HCT116 (cell line): ENCODE results near the gene VWA5B1. TPM values are rescaled to one million over a fixed set of nuclear protein-coding genes. Genes with fewer than 3 reads are reported as not detected.

ENCODE experiments used
- ATAC-seq: fragments of 200-7000 bp; cut with Tn5 transposase; 2 replicates; pipeline ENCODE4 v1.9.1; 2020; ENCODE audit warnings: mild to moderate bottlenecking, moderate library complexity
- BruUV-seq: library from RNA; stranded (reverse); fragments of 400-500 nt; replicated peaks from 2 replicates; lab custom pipeline; 2021; lab: Mats Ljungman, UMichigan
- CTCF ChIA-PET: fragments of 300-600 bp; sonication (Branson Sonifier 250); formaldehyde crosslinking; loops from one replicate; lab custom pipeline; 2021; ENCODE audit warnings: antibody characterized with exemption; lab: Charles Lee
- POLR2A ChIA-PET: fragments of 300-600, 350-600 bp; sonication (Branson Sonifier 250); formaldehyde crosslinking; loops from one replicate; lab custom pipeline; 2021; ENCODE audit warnings: antibody characterized with exemption; lab: Charles Lee
- RAD21 ChIA-PET, 2 experiments: fragments of 300-600 bp; sonication (Branson Sonifier 250); formaldehyde crosslinking; loops; one replicate each; lab custom pipeline; 2023; ENCODE audit warnings: low total read pairs in 2 of 2; ENCODE audit not compliant: uncharacterized antibody in 2 of 2, unreplicated experiment in 2 of 2, low non-redundant PET in 1 of 2; lab: Charles Lee
- DNase-seq: peaks from one replicate; pipeline ENCODE4 v3.0.0-alpha.2; 2010; ENCODE audit warnings: low read depth, low spot score
- H2AFZ ChIP-seq: fragments of 200-600 bp; shearing (Covaris generic), sonication (generic); 2 replicates; pipeline ENCODE4 v1.6.1; 2017; ENCODE audit warnings: low read depth, mixed run types, mixed read lengths, antibody characterized with exemption, low read length; ENCODE audit not compliant: poor library complexity, severe bottlenecking
- H3K27ac ChIP-seq: 2 replicates; pipeline ENCODE4 v1.5.1; 2012; ENCODE audit warnings: low read depth, low read length
- H3K27me3 ChIP-seq: fragments of 200-600 bp; sonication (generic); 2 replicates; pipeline ENCODE4 v1.6.1; 2016; ENCODE audit warnings: mixed run types, low read length, mixed read lengths; ENCODE audit not compliant: insufficient read depth
- H3K36me3 ChIP-seq, 2 experiments: fragments of 200-500 bp in 1 of 2; fragments of 200-600 bp in 1 of 2; sonication (Bioruptor generic) in 1 of 2; sonication (generic) in 1 of 2; 2 replicates each; pipeline versions ENCODE4 v1.5.1 to v1.6.1; 2014 to 2016; ENCODE audit warnings: low read length in 2 of 2, inconsistent platforms in 1 of 2, mixed read lengths in 1 of 2, mixed run types in 1 of 2; ENCODE audit not compliant: insufficient read depth in 2 of 2, control insufficient read depth in 1 of 2
- H3K4me1 ChIP-seq, 2 experiments: fragments of 200-600 bp in 1 of 2; sonication (generic) in 1 of 2; 2 replicates each; pipeline versions ENCODE4 v1.5.1 to v1.6.1; 2012 to 2017; ENCODE audit warnings: low read length in 2 of 2, inconsistent platforms in 1 of 2, mild to moderate bottlenecking in 1 of 2, mixed read lengths in 1 of 2, mixed run types in 1 of 2, moderate library complexity in 1 of 2; ENCODE audit not compliant: insufficient read depth in 2 of 2, control insufficient read depth in 1 of 2
- H3K4me2 ChIP-seq: fragments of 200-600 bp; sonication (generic); 2 replicates; pipeline ENCODE4 v1.6.1; 2017; ENCODE audit warnings: mixed run types, low read length, mixed read lengths
- H3K4me3 ChIP-seq, 2 experiments: fragments of 200-600 bp in 1 of 2; sonication (generic) in 1 of 2; replicated peaks in 1 of 2; 2 replicates each; pipeline ENCODE4 v1.5.1; 2011 to 2016; ENCODE audit warnings: low read length in 2 of 2, control low read depth in 1 of 2, low read depth in 1 of 2, mild to moderate bottlenecking in 1 of 2, mixed read lengths in 1 of 2, mixed run types in 1 of 2
- H3K79me2 ChIP-seq: fragments of 200-600 bp; sonication (generic); 2 replicates; pipeline ENCODE4 v1.6.1; 2017; ENCODE audit warnings: mild to moderate bottlenecking, mixed run types, low read length, moderate library complexity, mixed read lengths; ENCODE audit not compliant: insufficient read depth
- H3K9ac ChIP-seq: fragments of 200-600 bp; sonication (generic); 2 replicates; pipeline ENCODE4 v1.6.1; 2016; ENCODE audit warnings: low read length, mixed read lengths
- H3K9me2 ChIP-seq: fragments of 200-600 bp; sonication (generic), shearing (Covaris generic); 2 replicates; pipeline ENCODE4 v1.6.1; 2017; ENCODE audit warnings: mixed run types, mild to moderate bottlenecking, moderate library complexity; ENCODE audit not compliant: insufficient read depth
- H3K9me3 ChIP-seq, 2 experiments: fragments of 200-500 bp in 1 of 2; fragments of 200-600 bp in 1 of 2; sonication (Bioruptor generic) in 1 of 2; sonication (generic) in 1 of 2; 2 replicates each; pipeline ENCODE4 v1.6.1; 2014 to 2017; ENCODE audit warnings: low read length in 2 of 2, mixed read lengths in 2 of 2, inconsistent platforms in 1 of 2, low read depth in 1 of 2, mild to moderate bottlenecking in 1 of 2, mixed run types in 1 of 2, moderate library complexity in 1 of 2; ENCODE audit not compliant: control insufficient read depth in 1 of 2, insufficient read depth in 1 of 2
- H4K20me1 ChIP-seq: fragments of 200-600 bp; sonication (generic), shearing (Covaris generic); 2 replicates; pipeline ENCODE4 v1.6.1; 2017; ENCODE audit warnings: mixed run types, mild to moderate bottlenecking, moderate library complexity; ENCODE audit not compliant: insufficient read depth
- CBX3 ChIP-seq: IDR thresholded peaks from 2 replicates; pipeline ENCODE4 v1.6.1; 2012; ENCODE audit warnings: low read depth
- EGR1 ChIP-seq: IDR thresholded peaks from 2 replicates; pipeline ENCODE4 v1.6.1; 2012; ENCODE audit warnings: low read depth
- ELF1 ChIP-seq: IDR thresholded peaks from 2 replicates; pipeline ENCODE4 v1.6.1; 2012; ENCODE audit warnings: low read depth, borderline replicate concordance
- EZH2 ChIP-seq: fragments of 200-600 bp; sonication (generic); IDR thresholded peaks from 2 replicates; pipeline ENCODE4 v1.6.1; 2017; ENCODE audit warnings: antibody characterized with exemption, mixed run types
- EZH2phosphoT487 ChIP-seq: fragments of 200-600 bp; IDR thresholded peaks from 2 replicates; pipeline ENCODE4 v1.6.1; 2018; ENCODE audit warnings: antibody characterized with exemption, borderline replicate concordance
- FOSL1 ChIP-seq: IDR thresholded peaks from 2 replicates; pipeline ENCODE4 v1.6.1; 2012; ENCODE audit warnings: low read depth
- JUND ChIP-seq: IDR thresholded peaks from 2 replicates; pipeline ENCODE4 v1.6.1; 2012
- POLR2A ChIP-seq: IDR thresholded peaks from 2 replicates; pipeline ENCODE4 v1.7.0; 2011; ENCODE audit warnings: borderline replicate concordance; ENCODE audit not compliant: insufficient read depth, insufficient read length; ENCODE audit errors: extremely low read depth
- SIN3A ChIP-seq: IDR thresholded peaks from 2 replicates; pipeline ENCODE4 v1.6.1; 2012; ENCODE audit warnings: low read depth
- SP1 ChIP-seq: IDR thresholded peaks from 2 replicates; pipeline ENCODE4 v1.6.1; 2012; ENCODE audit warnings: low read depth
- SRF ChIP-seq: IDR thresholded peaks from 2 replicates; pipeline ENCODE4 v1.6.1; 2012; ENCODE audit warnings: low read depth
- TCF7L2 ChIP-seq: IDR thresholded peaks from 2 replicates; pipeline ENCODE4 v1.7.0; 2011; ENCODE audit warnings: borderline replicate concordance, inconsistent platforms; ENCODE audit not compliant: insufficient read depth, insufficient read length; ENCODE audit errors: extremely low read depth
- YY1 ChIP-seq: IDR thresholded peaks from 2 replicates; pipeline ENCODE4 v1.6.1; 2011; ENCODE audit warnings: low read length, low read depth, moderate library complexity, mild to moderate bottlenecking; ENCODE audit not compliant: insufficient replicate concordance; ENCODE audit errors: extremely low read depth
- ZNF274 ChIP-seq: fragments of 200-500 bp; sonication (Bioruptor generic); IDR thresholded peaks from 2 replicates; pipeline ENCODE4 v1.6.1; 2014; ENCODE audit warnings: mild to moderate bottlenecking, low read depth, low read length, inconsistent platforms
- intact Hi-C: fragments of 100-400 bp; cut with micrococcal nuclease; formaldehyde crosslinking; loops from 2 replicates; pipeline ENCODE4 v1.10.0; 2022
- total RNA-seq: library from RNA; stranded (reverse); gene quantifications from one replicate; pipeline ENCODE4 v1.2.1, GENCODE V29; 2021; ENCODE audit not compliant: unreplicated experiment
- TF ChIP-seq, protein P1 (sequence below): IDR thresholded peaks from 2 replicates; pipeline ENCODE4 v1.6.1; 2012
- TF ChIP-seq, protein P2 (sequence below): IDR thresholded peaks from 2 replicates; pipeline ENCODE4 v1.6.1; 2012
- TF ChIP-seq, protein P3 (sequence below): IDR thresholded peaks from 2 replicates; pipeline ENCODE4 v1.6.1; 2011; ENCODE audit warnings: mild to moderate bottlenecking, low read length, moderate library complexity; ENCODE audit not compliant: insufficient replicate concordance; ENCODE audit errors: extremely low read depth
- TF ChIP-seq, protein P4 (sequence below), 3 experiments: fragments of 200-600 bp in 1 of 3; sonication (generic) in 1 of 3; IDR thresholded peaks in 2 of 3; conservative IDR thresholded peaks in 1 of 3; 2 replicates each; pipeline ENCODE4 v1.5.1; 2012 to 2017; ENCODE audit warnings: low read depth in 2 of 3, low read length in 2 of 3, antibody characterized with exemption in 1 of 3, borderline replicate concordance in 1 of 3, control low read depth in 1 of 3, mild to moderate bottlenecking in 1 of 3, mixed read lengths in 1 of 3, mixed run types in 1 of 3, moderate library complexity in 1 of 3; ENCODE audit not compliant: insufficient read depth in 1 of 3
- TF ChIP-seq, protein P5 (sequence below): IDR thresholded peaks from 2 replicates; pipeline ENCODE4 v1.6.1; 2012; ENCODE audit warnings: low read depth

VWA5B1 gene
- total RNA-seq, 1 experiment from 2014 or later: not detected

DNA sequence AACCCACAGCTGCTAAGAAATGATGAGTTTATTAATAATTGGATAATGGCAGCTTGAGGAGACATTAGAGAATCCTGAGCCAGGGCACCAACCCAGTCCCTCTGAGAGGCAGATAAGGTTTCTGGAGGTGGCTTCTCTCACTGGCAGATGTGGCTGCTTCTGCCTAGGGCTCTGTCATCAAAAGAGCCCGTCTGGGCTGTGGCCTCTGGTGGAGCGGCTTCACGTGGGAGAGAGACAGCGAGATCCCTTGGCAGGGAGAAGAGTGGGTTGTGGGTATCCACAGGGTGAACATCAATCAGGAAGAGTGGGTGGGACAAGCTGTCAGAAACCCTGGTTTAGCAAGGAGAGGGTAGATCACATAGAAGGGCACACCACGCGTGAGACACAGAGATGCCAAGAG is 30.0 kb downstream of the VWA5B1 start:
- no peaks in the 10 kb centered on the region for H3K9me3 ChIP-seq
- no peak overlapping the region for H2AFZ ChIP-seq
- H3K4me1 ChIP-seq: no peaks in the 10 kb centered on the region
- no TSS peak for BruUV-seq
- H3K9me2 ChIP-seq: no peaks in the 10 kb centered on the region
- no peaks in the 10 kb centered on the region for H3K79me2 ChIP-seq
- intact Hi-C loops: no loop called here
- POLR2A ChIA-PET: no interaction called here
- CTCF ChIA-PET: no interaction called here
- H3K4me3 ChIP-seq: no peak overlapping the region
- H3K36me3 ChIP-seq: no peaks in the 10 kb centered on the region
- TF ChIP-seq SIN3A (no peak), POLR2A (no peak), EZH2 (no peak), ELF1 (no peak), EGR1 (no peak), EZH2phosphoT487 (no peak), YY1 (no peak), SP1 (no peak), SRF (no peak), JUND (no peak), FOSL1 (no peak), ZNF274 (no peak), CBX3 (no peak), TCF7L2 (no peak)
- TF ChIP-seq, protein P1, sequence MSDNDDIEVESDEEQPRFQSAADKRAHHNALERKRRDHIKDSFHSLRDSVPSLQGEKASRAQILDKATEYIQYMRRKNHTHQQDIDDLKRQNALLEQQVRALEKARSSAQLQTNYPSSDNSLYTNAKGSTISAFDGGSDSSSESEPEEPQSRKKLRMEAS: no peak
- TF ChIP-seq, protein P2, sequence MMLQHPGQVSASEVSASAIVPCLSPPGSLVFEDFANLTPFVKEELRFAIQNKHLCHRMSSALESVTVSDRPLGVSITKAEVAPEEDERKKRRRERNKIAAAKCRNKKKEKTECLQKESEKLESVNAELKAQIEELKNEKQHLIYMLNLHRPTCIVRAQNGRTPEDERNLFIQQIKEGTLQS: no peak
- TF ChIP-seq, protein P3, sequence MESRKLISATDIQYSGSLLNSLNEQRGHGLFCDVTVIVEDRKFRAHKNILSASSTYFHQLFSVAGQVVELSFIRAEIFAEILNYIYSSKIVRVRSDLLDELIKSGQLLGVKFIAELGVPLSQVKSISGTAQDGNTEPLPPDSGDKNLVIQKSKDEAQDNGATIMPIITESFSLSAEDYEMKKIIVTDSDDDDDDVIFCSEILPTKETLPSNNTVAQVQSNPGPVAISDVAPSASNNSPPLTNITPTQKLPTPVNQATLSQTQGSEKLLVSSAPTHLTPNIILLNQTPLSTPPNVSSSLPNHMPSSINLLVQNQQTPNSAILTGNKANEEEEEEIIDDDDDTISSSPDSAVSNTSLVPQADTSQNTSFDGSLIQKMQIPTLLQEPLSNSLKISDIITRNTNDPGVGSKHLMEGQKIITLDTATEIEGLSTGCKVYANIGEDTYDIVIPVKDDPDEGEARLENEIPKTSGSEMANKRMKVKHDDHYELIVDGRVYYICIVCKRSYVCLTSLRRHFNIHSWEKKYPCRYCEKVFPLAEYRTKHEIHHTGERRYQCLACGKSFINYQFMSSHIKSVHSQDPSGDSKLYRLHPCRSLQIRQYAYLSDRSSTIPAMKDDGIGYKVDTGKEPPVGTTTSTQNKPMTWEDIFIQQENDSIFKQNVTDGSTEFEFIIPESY: no peak
- TF ChIP-seq, protein P4, sequence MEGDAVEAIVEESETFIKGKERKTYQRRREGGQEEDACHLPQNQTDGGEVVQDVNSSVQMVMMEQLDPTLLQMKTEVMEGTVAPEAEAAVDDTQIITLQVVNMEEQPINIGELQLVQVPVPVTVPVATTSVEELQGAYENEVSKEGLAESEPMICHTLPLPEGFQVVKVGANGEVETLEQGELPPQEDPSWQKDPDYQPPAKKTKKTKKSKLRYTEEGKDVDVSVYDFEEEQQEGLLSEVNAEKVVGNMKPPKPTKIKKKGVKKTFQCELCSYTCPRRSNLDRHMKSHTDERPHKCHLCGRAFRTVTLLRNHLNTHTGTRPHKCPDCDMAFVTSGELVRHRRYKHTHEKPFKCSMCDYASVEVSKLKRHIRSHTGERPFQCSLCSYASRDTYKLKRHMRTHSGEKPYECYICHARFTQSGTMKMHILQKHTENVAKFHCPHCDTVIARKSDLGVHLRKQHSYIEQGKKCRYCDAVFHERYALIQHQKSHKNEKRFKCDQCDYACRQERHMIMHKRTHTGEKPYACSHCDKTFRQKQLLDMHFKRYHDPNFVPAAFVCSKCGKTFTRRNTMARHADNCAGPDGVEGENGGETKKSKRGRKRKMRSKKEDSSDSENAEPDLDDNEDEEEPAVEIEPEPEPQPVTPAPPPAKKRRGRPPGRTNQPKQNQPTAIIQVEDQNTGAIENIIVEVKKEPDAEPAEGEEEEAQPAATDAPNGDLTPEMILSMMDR (IDR thresholded peaks at IDR 0.05 in 2 of 3, conservative IDR thresholded peaks at IDR 0.05 in 1 of 3; ENCODE audit: borderline replicate concordance in 1 of 3, insufficient read depth in 1 of 3, low read depth in 2 of 3, low read length in 2 of 3): no peak
- TF ChIP-seq, protein P5, sequence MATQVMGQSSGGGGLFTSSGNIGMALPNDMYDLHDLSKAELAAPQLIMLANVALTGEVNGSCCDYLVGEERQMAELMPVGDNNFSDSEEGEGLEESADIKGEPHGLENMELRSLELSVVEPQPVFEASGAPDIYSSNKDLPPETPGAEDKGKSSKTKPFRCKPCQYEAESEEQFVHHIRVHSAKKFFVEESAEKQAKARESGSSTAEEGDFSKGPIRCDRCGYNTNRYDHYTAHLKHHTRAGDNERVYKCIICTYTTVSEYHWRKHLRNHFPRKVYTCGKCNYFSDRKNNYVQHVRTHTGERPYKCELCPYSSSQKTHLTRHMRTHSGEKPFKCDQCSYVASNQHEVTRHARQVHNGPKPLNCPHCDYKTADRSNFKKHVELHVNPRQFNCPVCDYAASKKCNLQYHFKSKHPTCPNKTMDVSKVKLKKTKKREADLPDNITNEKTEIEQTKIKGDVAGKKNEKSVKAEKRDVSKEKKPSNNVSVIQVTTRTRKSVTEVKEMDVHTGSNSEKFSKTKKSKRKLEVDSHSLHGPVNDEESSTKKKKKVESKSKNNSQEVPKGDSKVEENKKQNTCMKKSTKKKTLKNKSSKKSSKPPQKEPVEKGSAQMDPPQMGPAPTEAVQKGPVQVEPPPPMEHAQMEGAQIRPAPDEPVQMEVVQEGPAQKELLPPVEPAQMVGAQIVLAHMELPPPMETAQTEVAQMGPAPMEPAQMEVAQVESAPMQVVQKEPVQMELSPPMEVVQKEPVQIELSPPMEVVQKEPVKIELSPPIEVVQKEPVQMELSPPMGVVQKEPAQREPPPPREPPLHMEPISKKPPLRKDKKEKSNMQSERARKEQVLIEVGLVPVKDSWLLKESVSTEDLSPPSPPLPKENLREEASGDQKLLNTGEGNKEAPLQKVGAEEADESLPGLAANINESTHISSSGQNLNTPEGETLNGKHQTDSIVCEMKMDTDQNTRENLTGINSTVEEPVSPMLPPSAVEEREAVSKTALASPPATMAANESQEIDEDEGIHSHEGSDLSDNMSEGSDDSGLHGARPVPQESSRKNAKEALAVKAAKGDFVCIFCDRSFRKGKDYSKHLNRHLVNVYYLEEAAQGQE: no peak
- TF ChIP-seq, all 23 proteins: peak for 0
- no peak overlapping the region for H3K9ac ChIP-seq
- no peak overlapping the region for H3K4me2 ChIP-seq
- peaks cover 27% of the 10 kb centered on the region; the same call in 1 of the 2 replicates for H3K27me3 ChIP-seq
- H3K27ac ChIP-seq: no peak overlapping the region
- RAD21 ChIA-PET: no interaction called here
- DNase-seq (no peak), ATAC-seq (no peak)
- H4K20me1 ChIP-seq: no peaks in the 10 kb centered on the region
